WTC11 (cell line): ENCODE results near the gene C4orf36. TPM values are rescaled to one million over a fixed set of nuclear protein-coding genes. Genes with fewer than 3 reads are reported as not detected.

ENCODE experiments used
- ATAC-seq: fragments of 200-7000 bp; cut with Tn5 transposase; 2 replicates; pipeline ENCODE4 v1.10.0; 2021; ENCODE audit warnings: mild to moderate bottlenecking, moderate library complexity
- CTCF ChIA-PET: fragments of 300-600 bp; sonication (Branson Sonifier 250); formaldehyde crosslinking; loops from one replicate; lab custom pipeline; 2021; ENCODE audit warnings: antibody characterized with exemption; lab: Charles Lee
- POLR2A ChIA-PET: fragments of 350-600 bp; sonication (Branson Sonifier 250); formaldehyde crosslinking; loops from one replicate; lab custom pipeline; 2021; ENCODE audit warnings: antibody characterized with exemption; lab: Charles Lee
- DNase-seq: peaks from one replicate; pipeline ENCODE4 v3.0.0; 2021; ENCODE audit warnings: low spot score
- H3K27ac Mint-ChIP-seq: 2 replicates; pipeline ENCODE4 v1.8.0; 2021; ENCODE audit warnings: mixed read lengths
- H3K27me3 Mint-ChIP-seq: 2 replicates; pipeline ENCODE4 v1.8.0; 2021; ENCODE audit warnings: low read depth, mild to moderate bottlenecking, moderate library complexity, mixed read lengths
- H3K36me3 Mint-ChIP-seq: 2 replicates; pipeline ENCODE4 v1.8.0; 2021; ENCODE audit warnings: mixed read lengths
- H3K4me1 Mint-ChIP-seq: 2 replicates; pipeline ENCODE4 v1.8.0; 2022; ENCODE audit warnings: mixed read lengths
- H3K4me3 Mint-ChIP-seq: 2 replicates; pipeline ENCODE4 v1.8.0; 2021; ENCODE audit warnings: mild to moderate bottlenecking, moderate library complexity, mixed read lengths
- H3K9me3 Mint-ChIP-seq: 2 replicates; pipeline ENCODE4 v1.8.0; 2021; ENCODE audit warnings: mixed read lengths
- AR ChIP-seq: fragments of 250-450 bp; sonication (Bioruptor Pico); IDR thresholded peaks from 2 replicates; pipeline ENCODE4 v1.9.0; 2021; ENCODE audit warnings: mild to moderate bottlenecking
- ATF1 ChIP-seq: sonication (generic); formaldehyde crosslinking; IDR thresholded peaks from 2 replicates; pipeline ENCODE4 v1.8.1; 2023; ENCODE audit warnings: mild to moderate bottlenecking, moderate library complexity, missing genetic modification reagents
- ATF6 ChIP-seq: sonication (generic); formaldehyde crosslinking; IDR thresholded peaks from 2 replicates; pipeline ENCODE4 v1.8.1; 2023; ENCODE audit warnings: mild to moderate bottlenecking, missing genetic modification reagents
- CBFB ChIP-seq: sonication (generic); formaldehyde crosslinking; IDR thresholded peaks from 2 replicates; pipeline ENCODE4 v1.8.1; 2022; ENCODE audit warnings: mild to moderate bottlenecking, low read depth, missing genetic modification reagents
- CREM ChIP-seq: sonication (generic); formaldehyde crosslinking; IDR thresholded peaks from 2 replicates; pipeline ENCODE4 v1.8.1; 2022; ENCODE audit warnings: mild to moderate bottlenecking, missing genetic modification reagents, moderate library complexity
- E2F1 ChIP-seq: sonication (generic); formaldehyde crosslinking; IDR thresholded peaks from 2 replicates; pipeline ENCODE4 v1.8.0; 2022; ENCODE audit warnings: mild to moderate bottlenecking, missing genetic modification reagents
- ETV6 ChIP-seq: sonication (generic); formaldehyde crosslinking; IDR thresholded peaks from 2 replicates; pipeline ENCODE4 v1.8.1; 2022; ENCODE audit warnings: mild to moderate bottlenecking, missing genetic modification reagents
- FOXK1 ChIP-seq: sonication (generic); formaldehyde crosslinking; IDR thresholded peaks from 2 replicates; pipeline ENCODE4 v1.8.0; 2022; ENCODE audit warnings: mild to moderate bottlenecking, moderate library complexity, missing genetic modification reagents
- FOXP1 ChIP-seq: sonication (generic); formaldehyde crosslinking; IDR thresholded peaks from 2 replicates; pipeline ENCODE4 v1.8.0; 2022; ENCODE audit warnings: missing genetic modification reagents, mild to moderate bottlenecking, moderate library complexity, borderline replicate concordance
- GABPB1 ChIP-seq: sonication (generic); formaldehyde crosslinking; IDR thresholded peaks from 2 replicates; pipeline ENCODE4 v1.8.1; 2023; ENCODE audit warnings: mild to moderate bottlenecking, missing genetic modification reagents
- GTF2I ChIP-seq: fragments of 250-450 bp; sonication (Bioruptor Pico); conservative IDR thresholded peaks from 2 replicates; pipeline ENCODE4 v1.4.0; 2021; ENCODE audit warnings: mild to moderate bottlenecking
- IRF1 ChIP-seq: sonication (generic); formaldehyde crosslinking; IDR thresholded peaks from 2 replicates; pipeline ENCODE4 v1.8.0; 2023; ENCODE audit warnings: missing genetic modification reagents
- PRRX2 ChIP-seq: fragments of 250-450 bp; sonication (Bioruptor Pico); IDR thresholded peaks from 2 replicates; pipeline ENCODE4 v1.8.0; 2021; ENCODE audit warnings: mild to moderate bottlenecking
- RELA ChIP-seq: sonication (generic); formaldehyde crosslinking; IDR thresholded peaks from 2 replicates; pipeline ENCODE4 v1.8.1; 2022; ENCODE audit warnings: missing genetic modification reagents, mild to moderate bottlenecking, borderline replicate concordance
- RORB ChIP-seq: fragments of 250-450 bp; sonication (Bioruptor Pico); IDR thresholded peaks from 2 replicates; pipeline ENCODE4 v1.9.0; 2021; ENCODE audit warnings: mild to moderate bottlenecking
- SP1 ChIP-seq: sonication (generic); formaldehyde crosslinking; conservative IDR thresholded peaks from 2 replicates; pipeline ENCODE4 v1.8.1; 2022; ENCODE audit warnings: missing genetic modification reagents
- USF1 ChIP-seq: sonication (generic); formaldehyde crosslinking; IDR thresholded peaks from 2 replicates; pipeline ENCODE4 v1.8.0; 2022; ENCODE audit warnings: mild to moderate bottlenecking, missing genetic modification reagents
- ZMAT4 ChIP-seq: fragments of 250-450 bp; sonication (Bioruptor Pico); IDR thresholded peaks from 2 replicates; pipeline ENCODE4 v1.9.0; 2021; ENCODE audit warnings: mild to moderate bottlenecking
- ZNF263 ChIP-seq: sonication (generic); formaldehyde crosslinking; IDR thresholded peaks from 2 replicates; pipeline ENCODE4 v1.8.1; 2022; ENCODE audit warnings: low read depth, mild to moderate bottlenecking, moderate library complexity, missing genetic modification reagents
- ZNF423 ChIP-seq: fragments of 250-450 bp; sonication (Bioruptor Pico); IDR thresholded peaks from 2 replicates; pipeline ENCODE4 v2.1.2; 2022; ENCODE audit warnings: mild to moderate bottlenecking, moderate library complexity
- total RNA-seq: library from RNA; stranded (reverse); gene quantifications from 3 replicates; pipeline ENCODE4 v1.2.3, GENCODE V29; 2021

Gene C4orf36
- total RNA-seq, 1 experiment from 2014 or later = 0.79 TPM

GRCh38 chr4:86841309-86841708 lies 50.9 kb downstream of the C4orf36 start:
- no peaks in the 10 kb centered on the region for H3K9me3 Mint-ChIP-seq

More at GRCh38 chr4:86841309-86841708, 50.9 kb downstream of the C4orf36 start:
- ChIA-PET POLR2A (no interaction called here), CTCF (no interaction called here)
- Mint-ChIP-seq H3K27ac (no peak overlapping the region), H3K4me3 (no peak overlapping the region), H3K4me1 (0 out of 2 replicates have a peak, but pooled peaks cover 3% of the 10 kb centered on the region), H3K36me3 (no peaks in the 10 kb centered on the region), H3K27me3 (no peaks in the 10 kb centered on the region; the same call in 1 of the 2 replicates)
- DNase-seq (no peak), ATAC-seq (no peak)
- TF ChIP-seq GABPB1 (no peak), ATF6 (CRISPR knock-in tag) (no peak), IRF1 (CRISPR knock-in tag) (no peak), GTF2I (CRISPR knock-in tag) (no peak), USF1 (CRISPR knock-in tag) (no peak), ZMAT4 (CRISPR knock-in tag) (no peak), ZNF423 (CRISPR knock-in tag) (no peak), RORB (CRISPR knock-in tag) (no peak), RELA (CRISPR knock-in tag) (no peak), PRRX2 (CRISPR knock-in tag) (no peak), ETV6 (CRISPR knock-in tag) (no peak), CREM (no peak), SP1 (CRISPR knock-in tag) (no peak), FOXP1 (CRISPR knock-in tag) (no peak), FOXK1 (CRISPR knock-in tag) (no peak), E2F1 (CRISPR knock-in tag) (no peak), CBFB (no peak), ZNF263 (CRISPR knock-in tag) (no peak), ATF1 (CRISPR knock-in tag) (no peak), AR (CRISPR knock-in tag) (no peak)
